AG04450 (cell line): ENCODE data around the gene NAV3. TPM values are rescaled to one million over a fixed set of nuclear protein-coding genes. Genes with fewer than 3 reads are reported as not detected.
"Not testable (repeated sequence)": the region's sequence is repeated elsewhere in the genome, so short reads cannot be mapped to it uniquely, and the experiment has no call there.

Experiments
- CTCF ChIA-PET: fragments of 300-600, 350-600 bp; formaldehyde crosslinking; extraction: SDS; loops from one replicate; lab custom pipeline; 2022; ENCODE audit warnings: antibody characterized with exemption, inconsistent platforms; lab: Charles Lee
- POLR2A ChIA-PET: fragments of 350-600 bp; formaldehyde crosslinking; extraction: SDS; loops from one replicate; lab custom pipeline; 2021; ENCODE audit warnings: antibody characterized with exemption, inconsistent platforms; lab: Yijun Ruan, JAX
- DNase-seq: peaks from one replicate; pipeline ENCODE4 v3.0.0-alpha.2; 2011; ENCODE audit warnings: low read depth, low spot score
- H3K27ac ChIP-seq: one replicate; pipeline ENCODE4 v1.5.1; 2012; ENCODE audit warnings: low read depth, low read length, control low read depth
- H3K27me3 ChIP-seq: one replicate; pipeline ENCODE4 v1.6.0; 2012; ENCODE audit warnings: low read length; ENCODE audit not compliant: control insufficient read depth, insufficient read depth
- H3K4me3 ChIP-seq: 2 replicates; pipeline ENCODE4 v1.5.1; 2011; ENCODE audit warnings: mild to moderate bottlenecking, low read depth, low read length, control low read depth
- H3K9me3 ChIP-seq: 2 replicates; pipeline ENCODE4 v1.5.1; 2012; ENCODE audit warnings: low read length; ENCODE audit not compliant: control insufficient read depth, insufficient read depth
- CTCF ChIP-seq: IDR thresholded peaks from 2 replicates; pipeline ENCODE4 v1.5.1; 2011; ENCODE audit warnings: low read depth, low read length, control low read depth, inconsistent platforms
- polyA plus RNA-seq: library from polyadenylated mRNA; depleted of rRNA; stranded (reverse); fragments of >200 nt; gene quantifications from 2 replicates; pipeline ENCODE4 v1.2.3, GENCODE V29; 2011

Gene NAV3
- polyA plus RNA-seq, 1 experiment: 36.1 TPM

DNA sequence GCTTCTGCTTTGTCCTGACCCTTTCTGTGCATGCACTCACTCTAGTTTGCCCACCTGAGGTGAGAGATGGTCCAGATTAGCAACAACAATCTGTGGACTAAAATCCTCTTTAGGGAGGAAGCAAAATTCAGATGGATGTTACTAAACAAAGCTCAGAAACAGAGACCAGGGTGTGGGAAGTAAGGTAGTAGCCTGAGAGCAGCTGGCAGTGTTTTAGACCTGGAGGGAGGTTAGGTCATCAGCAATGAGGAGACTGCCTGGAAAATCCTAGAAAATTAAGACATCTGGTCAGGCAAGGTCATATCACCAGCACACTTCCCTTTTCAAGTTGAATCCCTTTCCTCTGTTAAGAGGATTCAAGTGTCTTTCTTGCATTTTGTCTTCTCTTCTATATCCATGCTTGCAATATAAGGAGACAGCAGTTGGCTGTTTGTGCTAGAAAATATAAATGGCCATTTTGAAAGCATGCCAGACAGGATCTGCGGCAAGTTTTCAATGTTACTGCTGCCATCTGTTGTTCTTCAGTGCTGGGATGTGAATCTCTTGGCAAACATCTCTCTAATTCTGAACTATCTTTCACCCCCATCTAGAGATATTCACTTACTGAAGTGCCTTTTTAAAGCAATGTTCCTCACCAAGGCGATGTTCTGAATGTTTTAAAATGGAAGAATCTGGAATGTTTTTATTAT is 266.4 kb downstream of the NAV3 start:
- DNase-seq: peak; percentile 26
- no peak overlapping the region for H3K4me3 ChIP-seq
- ChIA-PET CTCF (interaction anchor here (1.6 kb wide), 1 partner anchor 25 kb away, joined by 5 read pairs; no protein-coding TSS in a partner anchor), POLR2A (no interaction called here)
- no peak overlapping the region for H3K27ac ChIP-seq
- H3K27me3 ChIP-seq: no peaks in the 10 kb centered on the region
- TF ChIP-seq CTCF: 0 out of 2 replicates have a peak, but pooled peaks have one; percentile 14
- no peaks in the 10 kb centered on the region for H3K9me3 ChIP-seq

DNA sequence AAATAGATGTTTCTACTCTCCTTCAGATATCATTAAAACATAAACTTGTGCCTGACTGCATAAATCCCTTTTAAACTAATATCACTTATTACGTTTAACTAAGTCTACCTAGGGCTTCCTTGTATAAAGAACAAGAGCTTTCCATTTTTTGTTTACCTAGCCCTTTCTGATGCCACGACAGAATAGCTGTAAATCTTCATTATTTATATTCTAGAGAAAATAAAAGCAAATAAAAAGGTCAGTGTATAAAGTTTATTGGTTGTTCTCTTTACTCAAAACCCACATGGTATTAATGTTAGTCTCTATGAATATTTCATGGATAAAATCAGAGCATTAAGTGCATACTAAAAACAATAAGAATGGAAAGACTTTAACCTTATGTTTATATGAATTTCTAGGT is 269.1 kb downstream of the NAV3 start:
- Histone ChIP-seq H3K9me3 (no peaks in the 10 kb centered on the region), H3K27me3 (no peaks in the 10 kb centered on the region), H3K27ac (no peak overlapping the region), H3K4me3 (no peak overlapping the region)
- TF ChIP-seq CTCF: no peak
- no peak for DNase-seq
- CTCF ChIA-PET: interaction anchor here (0.6 to 1.3 kb wide), 3 partner anchors 13 to 99 kb away, joined by 3 to 5 read pairs (median 4); no protein-coding TSS in a partner anchor
- POLR2A ChIA-PET: no interaction called here

DNA sequence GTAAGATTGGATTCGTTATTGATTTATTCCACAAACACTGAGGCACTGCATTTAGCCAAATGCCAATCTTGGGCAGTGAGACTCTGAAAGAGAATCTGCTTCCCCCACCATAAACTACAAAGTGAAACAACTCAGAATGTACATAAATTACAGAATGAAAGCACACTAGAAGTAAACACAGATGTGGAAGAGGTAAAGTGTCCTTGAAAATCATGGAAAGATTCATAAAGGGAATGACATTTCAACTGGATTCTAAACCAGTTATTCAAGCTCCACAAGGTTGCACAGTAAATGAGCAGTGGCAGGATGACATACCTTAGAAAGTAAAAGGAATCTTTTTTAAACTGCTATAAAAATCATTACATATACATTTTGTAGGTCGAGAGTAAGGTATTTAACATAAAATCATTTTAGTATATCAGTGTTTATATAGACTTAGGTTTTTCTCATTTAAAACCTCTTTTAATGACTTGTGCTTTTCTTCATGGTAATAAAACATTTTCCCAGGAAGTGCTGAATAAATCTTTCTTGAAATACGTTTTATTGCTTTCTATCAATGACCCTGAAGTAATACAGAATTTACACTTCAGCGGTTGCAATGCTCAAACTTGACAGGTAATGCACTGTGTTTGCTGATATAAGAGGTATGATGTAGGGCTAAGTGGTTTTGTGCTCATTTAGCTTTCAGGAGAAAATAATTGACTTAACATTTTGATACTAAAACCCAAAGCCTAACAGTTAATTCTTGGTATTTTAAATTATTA is 270.6 kb downstream of the NAV3 start:
- no peak overlapping the region for H3K4me3 ChIP-seq
- POLR2A ChIA-PET: no interaction called here
- no peak for TF ChIP-seq CTCF
- CTCF ChIA-PET: no interaction called here
- no peaks in the 10 kb centered on the region for H3K9me3 ChIP-seq
- H3K27ac ChIP-seq: no peak overlapping the region
- no peak for DNase-seq
- H3K27me3 ChIP-seq: no peaks in the 10 kb centered on the region

GRCh38 chr12:78101946-78102635 is 271.4 kb downstream of the NAV3 start:
- CTCF ChIA-PET: no interaction called here
- DNase-seq: no peak

GRCh38 chr12:78102801-78103200 is 272.1 kb downstream of the NAV3 start:
- POLR2A ChIA-PET, H3K9me3 ChIP-seq, H3K27ac ChIP-seq, DNase-seq, H3K4me3 ChIP-seq, CTCF ChIA-PET, H3K27me3 ChIP-seq: not testable (repeated sequence)

More at GRCh38 chr12:78101946-78102635, 271.4 kb downstream of the NAV3 start:
- POLR2A ChIA-PET: no interaction called here
- no peak overlapping the region for H3K27ac ChIP-seq
- no peaks in the 10 kb centered on the region for H3K9me3 ChIP-seq
- no peak overlapping the region for H3K4me3 ChIP-seq
- no peak for TF ChIP-seq CTCF
- no peaks in the 10 kb centered on the region for H3K27me3 ChIP-seq
